Kidney (tissue), 14 donors: Measurements from ENCODE around the gene MLXIPL. TPM values are rescaled to one million over a fixed set of nuclear protein-coding genes. Genes with fewer than 3 reads are reported as not detected.
"Not testable (repeated sequence)": the region's sequence is repeated elsewhere in the genome, so short reads cannot be mapped to it uniquely, and the experiment has no call there.

Experiments
- DNase-seq, 5 donors: peaks; one replicate each; pipeline ENCODE4 v3.0.0-alpha.2; 2013 to 2020
- FAIRE-seq: peaks from 2 replicates; lab custom pipeline; 2012; peaks lifted over from hg19 to GRCh38; lab: Jason Lieb, UNC
- H3K27ac ChIP-seq, 2 donors: one replicate each; pipeline ENCODE4 v1.7.0; 2013; ENCODE audit warnings: low read depth in 2 of 2, low read length in 2 of 2, inconsistent platforms in 1 of 2
- H3K27me3 ChIP-seq: one replicate; pipeline ENCODE4 v1.7.1; 2013; ENCODE audit warnings: low read length, inconsistent platforms; ENCODE audit not compliant: control insufficient read depth, insufficient read depth
- H3K36me3 ChIP-seq, 3 donors: one replicate each; pipeline versions ENCODE4 v1.7.0 to v1.7.1; 2013; ENCODE audit warnings: low read length in 3 of 3, control low read depth in 1 of 3, inconsistent platforms in 1 of 3; ENCODE audit not compliant: insufficient read depth in 3 of 3, control insufficient read depth in 2 of 3
- H3K4me1 ChIP-seq, 3 donors: one replicate each; pipeline versions ENCODE4 v1.7.0 to v1.7.1; 2013; ENCODE audit warnings: low read length in 3 of 3, inconsistent platforms in 1 of 3, low read depth in 1 of 3; ENCODE audit not compliant: control insufficient read depth in 2 of 3, insufficient read depth in 2 of 3
- H3K4me3 ChIP-seq, 3 donors: one replicate each; pipeline versions ENCODE4 v1.7.0 to v1.8.1; 2013; ENCODE audit warnings: low read length in 3 of 3, control low read depth in 1 of 3, inconsistent platforms in 1 of 3
- H3K9ac ChIP-seq, 3 donors: one replicate each; pipeline versions ENCODE4 v1.7.0 to v1.7.1; 2013; ENCODE audit warnings: low read length in 3 of 3, control low read depth in 1 of 3, inconsistent platforms in 1 of 3
- H3K9me3 ChIP-seq, 3 donors: one replicate each; pipeline versions ENCODE4 v1.7.0 to v1.7.1; 2013; ENCODE audit warnings: low read length in 3 of 3, control low read depth in 1 of 3, inconsistent platforms in 1 of 3; ENCODE audit not compliant: control insufficient read depth in 2 of 3, insufficient read depth in 1 of 3
- intact Hi-C: fragments of 100-400 bp; cut with DNase I; formaldehyde crosslinking; loops from one replicate; pipeline ENCODE4 v1.11.1; 2022
- polyA plus RNA-seq: library from polyadenylated mRNA; stranded (reverse); fragments of 350-450 nt; fragmentation: Illumina TruSeq; extraction: RNeasy Lipid Tissue Mini Kit (QIAGEN cat#74804); gene quantifications from one replicate; pipeline ENCODE4 v1.2.3, GENCODE V29; 2014; ENCODE audit warnings: low read depth, low replicate concordance; ENCODE audit not compliant: insufficient read depth
- total RNA-seq: library from RNA; stranded (reverse); fragmentation: NEBNext Ultra II Directional; extraction: Animal tissue kit (Norgen Biotek cat#: 25700); gene quantifications from one replicate; pipeline ENCODE4 v1.2.1, GENCODE V29; 2021
- TF ChIP-seq, protein P1 (sequence below): IDR thresholded peaks from 3 replicates; pipeline ENCODE4 v1.5.1; 2012; ENCODE audit warnings: mild to moderate bottlenecking, moderate library complexity, borderline replicate concordance; ENCODE audit not compliant: insufficient read depth; ENCODE audit errors: extremely low read depth
- donor health status: control.
- donor health status: control.
- donor health status: control.
- donor health status: control.
- donor health status: control.
- donor health status: DM: yes; HTN: yes; CAD: no.
- donor health status: Normal renal cell carcinoma (clear cell type).

The MLXIPL gene
- total and polyA plus RNA-seq, 2 donors from 2014 or later: 26.2 to 27.9 TPM

DNA sequence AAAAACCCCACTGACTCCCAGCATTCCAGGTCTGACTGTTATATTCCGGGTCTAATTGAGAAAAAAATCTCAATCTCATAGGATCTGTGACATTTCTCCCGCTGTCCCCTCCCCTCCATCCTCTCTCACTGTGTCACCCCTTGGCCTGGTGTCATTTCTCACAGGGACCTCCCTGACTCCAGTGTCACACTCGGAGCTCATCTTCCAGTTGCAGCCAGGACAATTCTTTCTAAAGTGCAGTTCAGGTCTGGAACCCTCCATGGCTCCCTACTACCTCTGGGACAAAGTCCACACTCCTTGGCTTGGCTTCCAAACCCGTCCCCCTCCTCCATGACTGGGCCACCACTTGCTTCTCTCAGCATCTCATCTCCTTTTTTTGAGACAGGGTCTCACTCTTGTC, 14.2 kb downstream of the MLXIPL start:
- no peak for FAIRE-seq
- Histone ChIP-seq H3K9ac (no peak overlapping the region), H3K27ac (no peak overlapping the region), H3K36me3 (no peaks in the 10 kb centered on the region), H3K9me3 (no peaks in the 10 kb centered on the region), H3K27me3 (no peaks in the 10 kb centered on the region), H3K4me1 (no peaks in the 10 kb centered on the region), H3K4me3 (no peak overlapping the region)
- TF ChIP-seq, protein P1, sequence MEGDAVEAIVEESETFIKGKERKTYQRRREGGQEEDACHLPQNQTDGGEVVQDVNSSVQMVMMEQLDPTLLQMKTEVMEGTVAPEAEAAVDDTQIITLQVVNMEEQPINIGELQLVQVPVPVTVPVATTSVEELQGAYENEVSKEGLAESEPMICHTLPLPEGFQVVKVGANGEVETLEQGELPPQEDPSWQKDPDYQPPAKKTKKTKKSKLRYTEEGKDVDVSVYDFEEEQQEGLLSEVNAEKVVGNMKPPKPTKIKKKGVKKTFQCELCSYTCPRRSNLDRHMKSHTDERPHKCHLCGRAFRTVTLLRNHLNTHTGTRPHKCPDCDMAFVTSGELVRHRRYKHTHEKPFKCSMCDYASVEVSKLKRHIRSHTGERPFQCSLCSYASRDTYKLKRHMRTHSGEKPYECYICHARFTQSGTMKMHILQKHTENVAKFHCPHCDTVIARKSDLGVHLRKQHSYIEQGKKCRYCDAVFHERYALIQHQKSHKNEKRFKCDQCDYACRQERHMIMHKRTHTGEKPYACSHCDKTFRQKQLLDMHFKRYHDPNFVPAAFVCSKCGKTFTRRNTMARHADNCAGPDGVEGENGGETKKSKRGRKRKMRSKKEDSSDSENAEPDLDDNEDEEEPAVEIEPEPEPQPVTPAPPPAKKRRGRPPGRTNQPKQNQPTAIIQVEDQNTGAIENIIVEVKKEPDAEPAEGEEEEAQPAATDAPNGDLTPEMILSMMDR: no peak
- DNase-seq: peak in 1 of 5 donors; percentile 18
- intact Hi-C loops: no loop called here

DNA sequence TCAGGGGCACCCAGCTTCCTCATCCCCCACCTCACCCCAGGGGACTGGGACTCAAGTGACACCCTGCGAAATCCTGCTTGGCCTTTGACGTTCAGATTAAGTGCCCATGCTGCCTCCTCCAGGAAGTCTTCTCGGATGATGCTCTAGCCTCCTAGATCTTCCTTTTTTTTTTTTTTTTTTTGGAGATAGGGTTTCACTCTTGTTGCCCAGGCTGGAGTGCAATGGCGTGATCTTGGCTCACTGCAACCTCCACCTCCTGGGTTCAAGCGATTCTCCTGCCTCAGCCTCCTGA, 16.7 kb downstream of the MLXIPL start:
- intact Hi-C loops: loop anchor here (5.0 kb wide), 1 partner anchor 110 kb away; the partner anchor contains the start of gene STX1A
- H3K4me1 ChIP-seq, DNase-seq, H3K4me3 ChIP-seq, H3K9me3 ChIP-seq, FAIRE-seq, H3K36me3 ChIP-seq, H3K27ac ChIP-seq, H3K27me3 ChIP-seq, H3K9ac ChIP-seq: not testable (repeated sequence)

DNA sequence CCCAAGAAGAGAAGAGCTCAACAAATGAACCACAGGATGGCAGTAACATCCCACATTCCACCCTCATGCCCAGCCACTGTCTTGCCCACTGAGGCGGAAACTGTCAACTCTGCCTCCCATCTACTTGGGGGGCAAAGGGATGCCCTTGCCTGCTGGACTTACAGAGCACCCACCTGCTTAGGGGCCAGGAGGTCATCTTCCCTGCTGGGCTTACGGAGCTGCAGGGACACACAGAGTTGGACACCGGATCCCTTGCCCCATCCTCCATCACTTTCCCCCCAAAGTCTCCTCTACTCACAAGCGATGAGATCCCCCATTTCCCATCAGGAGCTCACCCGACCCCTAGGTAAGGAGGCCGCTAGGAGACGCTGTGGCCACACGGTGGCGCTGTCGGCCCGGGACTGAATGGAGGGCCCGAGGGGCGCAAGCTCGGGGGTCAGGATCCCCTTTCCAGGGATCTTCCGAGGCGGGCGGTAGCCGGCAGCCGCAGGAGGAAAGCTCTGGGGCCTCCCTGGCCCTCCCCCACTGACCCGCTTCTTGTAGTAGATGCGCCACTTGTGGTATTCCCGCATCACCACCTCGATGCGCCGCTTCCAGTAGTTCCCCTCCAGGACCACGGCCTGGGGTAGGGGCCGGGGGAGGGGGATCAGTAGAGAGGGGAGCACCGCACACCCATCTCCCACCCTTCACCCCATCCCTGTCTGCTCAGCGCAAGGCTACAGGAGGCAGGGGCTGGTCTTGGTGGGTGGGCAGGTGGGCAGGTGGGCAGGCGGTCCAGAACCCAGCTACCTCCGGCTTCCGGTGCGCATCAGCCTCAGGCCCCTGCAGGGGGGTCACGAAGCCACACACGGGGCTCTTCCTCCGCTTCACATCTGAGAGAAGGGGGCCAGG, 17.3 kb downstream of the MLXIPL start:
- intact Hi-C loops: loop anchor here (5.0 kb wide), 1 partner anchor 110 kb away; the partner anchor contains the start of gene STX1A
- no peak overlapping the region for H3K27ac ChIP-seq
- FAIRE-seq: no peak
- no peaks in the 10 kb centered on the region for H3K27me3 ChIP-seq
- no peaks in the 10 kb centered on the region for H3K9me3 ChIP-seq
- no peak overlapping the region for H3K4me3 ChIP-seq
- TF ChIP-seq, protein P1: peak; percentile 87
- H3K9ac ChIP-seq: no peak overlapping the region
- DNase-seq: peak in 4 of 5 donors; percentile 78 to 88 (median 84)
- H3K4me1 ChIP-seq: no peaks in the 10 kb centered on the region
- H3K36me3 ChIP-seq: no peaks in the 10 kb centered on the region

DNA sequence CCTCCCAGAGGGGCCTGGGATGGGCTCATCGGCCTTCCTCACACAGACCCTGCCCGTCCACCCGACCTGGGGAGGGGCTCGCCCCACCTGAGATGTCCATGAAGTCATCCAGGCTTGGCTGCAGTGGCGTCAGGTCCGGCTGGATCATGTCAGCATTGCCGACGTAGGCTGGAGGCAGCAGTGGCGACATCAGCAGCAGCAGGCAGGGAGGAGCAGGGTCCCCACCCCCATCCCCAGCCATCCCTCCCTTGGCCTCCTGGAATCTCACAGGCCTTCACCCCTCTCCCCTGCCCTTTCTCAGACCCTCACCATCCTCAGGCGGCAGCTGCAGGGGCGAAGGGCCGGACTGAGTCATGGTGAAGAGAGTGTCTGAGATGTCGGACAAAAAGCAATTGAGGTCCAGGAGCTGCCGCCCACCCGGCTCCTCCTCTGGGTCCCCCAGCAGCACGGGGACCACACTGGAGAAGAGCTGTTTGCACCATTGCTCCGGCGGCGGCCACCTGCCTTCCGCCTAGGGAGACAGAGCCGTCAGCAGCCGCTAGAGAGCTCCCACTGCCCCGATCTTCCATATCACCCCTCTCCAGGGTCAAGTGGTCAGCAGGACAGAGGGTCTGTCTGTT, 18.6 kb downstream of the MLXIPL start:
- intact Hi-C loops: loop anchor here (5.0 kb wide), 1 partner anchor 112 kb away; the partner anchor contains the start of gene STX1A
- H3K27me3 ChIP-seq: no peaks in the 10 kb centered on the region
- FAIRE-seq (no peak), DNase-seq (no peak)
- H3K4me1 ChIP-seq: no peaks in the 10 kb centered on the region
- no peaks in the 10 kb centered on the region for H3K36me3 ChIP-seq
- H3K27ac ChIP-seq: no peak overlapping the region
- no peaks in the 10 kb centered on the region for H3K9me3 ChIP-seq
- H3K4me3 ChIP-seq: no peak overlapping the region
- TF ChIP-seq, protein P1: no peak
- H3K9ac ChIP-seq: no peak overlapping the region
